ENCODE data around the gene TRIM40.

The TRIM40 gene

GRCh38 chr6:30135757-30136156 is at the start of gene TRIM40:
TSS of gene TRIM40 (plus strand) at chr6:30136140. CDS start at chr6:30137037, 897 bp downstream.
- Histone ChIP-seq H3K4me3 (ENCODE audit: low read length) (no peak within 1 kb of the TSS), H3K36me3 (ENCODE audit: control insufficient read depth, low read depth, low read length) (no peaks in the 10 kb centered on the region), H3K9me3 (ENCODE audit: control insufficient read depth, low read depth, low read length) (no peaks in the 10 kb centered on the region), H3K9ac (ENCODE audit: low read length) (no peak within 1 kb of the TSS), H3K4me1 (ENCODE audit: control insufficient read depth, low read depth, low read length) (no peaks in the 10 kb centered on the region), H3K27ac (ENCODE audit: low read length) (no peak within 1 kb of the TSS), H3K27me3 (ENCODE audit: control insufficient read depth, insufficient read depth, low read length) (peaks cover 17% of the 10 kb centered on the region)

GRCh38 chr6:30087876-30088275 is 48.1 kb upstream of the TRIM40 start:
- H3K9ac ChIP-seq (ENCODE audit: low read length), result no peak overlapping the region
- H3K9me3 ChIP-seq (ENCODE audit: control insufficient read depth, low read depth, low read length), result no peaks in the 10 kb centered on the region
- no peak overlapping the region for H3K27ac ChIP-seq (ENCODE audit: low read length)
- no peaks in the 10 kb centered on the region for H3K36me3 ChIP-seq (ENCODE audit: control insufficient read depth, low read depth, low read length)
- no peak overlapping the region for H3K4me3 ChIP-seq (ENCODE audit: low read length)
- H3K27me3 ChIP-seq (ENCODE audit: control insufficient read depth, insufficient read depth, low read length), result peaks cover 6% of the 10 kb centered on the region
- no peaks in the 10 kb centered on the region for H3K4me1 ChIP-seq (ENCODE audit: control insufficient read depth, low read depth, low read length)

- Histone ChIP-seq H3K9me3 (ENCODE audit: control insufficient read depth, low read depth, low read length) (no peaks in the 10 kb centered on the region), H3K9ac (ENCODE audit: low read length) (no peak overlapping the region), H3K4me1 (ENCODE audit: control insufficient read depth, low read depth, low read length) (no peaks in the 10 kb centered on the region), H3K4me3 (ENCODE audit: low read length) (no peak overlapping the region), H3K27ac (ENCODE audit: low read length) (no peak overlapping the region), H3K36me3 (ENCODE audit: control insufficient read depth, low read depth, low read length) (no peaks in the 10 kb centered on the region), H3K27me3 (ENCODE audit: control insufficient read depth, insufficient read depth, low read length) (peaks cover 10% of the 10 kb centered on the region)
These were observed 44.2 kb upstream of the TRIM40 start for GRCh38 chr6:30091577-30092381.

GRCh38 chr6:30092852-30093543 is 42.9 kb upstream of the TRIM40 start:
- H3K27ac ChIP-seq (ENCODE audit: low read length), result no peak overlapping the region
- H3K9ac ChIP-seq (ENCODE audit: low read length), result no peak overlapping the region
- peaks cover 22% of the 10 kb centered on the region for H3K27me3 ChIP-seq (ENCODE audit: control insufficient read depth, insufficient read depth, low read length)
- H3K4me1 ChIP-seq (ENCODE audit: control insufficient read depth, low read depth, low read length), result no peaks in the 10 kb centered on the region
- no peaks in the 10 kb centered on the region for H3K9me3 ChIP-seq (ENCODE audit: control insufficient read depth, low read depth, low read length)
- H3K36me3 ChIP-seq (ENCODE audit: control insufficient read depth, low read depth, low read length), result no peaks in the 10 kb centered on the region
- no peak overlapping the region for H3K4me3 ChIP-seq (ENCODE audit: low read length)

GRCh38 chr6:30093951-30094661 is 41.8 kb upstream of the TRIM40 start:
- H3K36me3 ChIP-seq (ENCODE audit: control insufficient read depth, low read depth, low read length), result no peaks in the 10 kb centered on the region
- H3K9me3 ChIP-seq (ENCODE audit: control insufficient read depth, low read depth, low read length), result no peaks in the 10 kb centered on the region
- no peak overlapping the region for H3K9ac ChIP-seq (ENCODE audit: low read length)
- H3K27me3 ChIP-seq (ENCODE audit: control insufficient read depth, insufficient read depth, low read length), result peaks cover 33% of the 10 kb centered on the region
- no peak overlapping the region for H3K4me3 ChIP-seq (ENCODE audit: low read length)
- no peak overlapping the region for H3K27ac ChIP-seq (ENCODE audit: low read length)
- H3K4me1 ChIP-seq (ENCODE audit: control insufficient read depth, low read depth, low read length), result no peaks in the 10 kb centered on the region

- Histone ChIP-seq H3K4me3 (ENCODE audit: low read length) (no peak overlapping the region), H3K4me1 (ENCODE audit: control insufficient read depth, low read depth, low read length) (peaks cover 17% of the 10 kb centered on the region), H3K27me3 (ENCODE audit: control insufficient read depth, insufficient read depth, low read length) (peaks cover 55% of the 10 kb centered on the region), H3K27ac (ENCODE audit: low read length) (no peak overlapping the region), H3K9ac (ENCODE audit: low read length) (no peak overlapping the region), H3K9me3 (ENCODE audit: control insufficient read depth, low read depth, low read length) (no peaks in the 10 kb centered on the region), H3K36me3 (ENCODE audit: control insufficient read depth, low read depth, low read length) (no peaks in the 10 kb centered on the region)
These were observed 39.1 kb upstream of the TRIM40 start for GRCh38 chr6:30096829-30097228.

GRCh38 chr6:30097902-30098768 is 37.8 kb upstream of the TRIM40 start:
- peaks cover 17% of the 10 kb centered on the region for H3K4me1 ChIP-seq (ENCODE audit: control insufficient read depth, low read depth, low read length)
- no peaks in the 10 kb centered on the region for H3K9me3 ChIP-seq (ENCODE audit: control insufficient read depth, low read depth, low read length)
- H3K9ac ChIP-seq (ENCODE audit: low read length), result no peak overlapping the region
- no peak overlapping the region for H3K27ac ChIP-seq (ENCODE audit: low read length)
- H3K4me3 ChIP-seq (ENCODE audit: low read length), result no peak overlapping the region
- H3K36me3 ChIP-seq (ENCODE audit: control insufficient read depth, low read depth, low read length), result no peaks in the 10 kb centered on the region
- H3K27me3 ChIP-seq (ENCODE audit: control insufficient read depth, insufficient read depth, low read length), result peaks cover 68% of the 10 kb centered on the region

- Histone ChIP-seq H3K36me3 (ENCODE audit: control insufficient read depth, low read depth, low read length) (no peaks in the 10 kb centered on the region), H3K27ac (ENCODE audit: low read length) (no peak overlapping the region), H3K27me3 (ENCODE audit: control insufficient read depth, insufficient read depth, low read length) (peaks cover 88% of the 10 kb centered on the region), H3K4me1 (ENCODE audit: control insufficient read depth, low read depth, low read length) (peaks cover 17% of the 10 kb centered on the region), H3K4me3 (ENCODE audit: low read length) (peak overlapping the region; percentile 66), H3K9me3 (ENCODE audit: control insufficient read depth, low read depth, low read length) (no peaks in the 10 kb centered on the region), H3K9ac (ENCODE audit: low read length) (no peak overlapping the region)
These were observed 35.8 kb upstream of the TRIM40 start for GRCh38 chr6:30100154-30100553.

GRCh38 chr6:30100585-30101443 is 35.1 kb upstream of the TRIM40 start:
- Histone ChIP-seq H3K36me3 (ENCODE audit: control insufficient read depth, low read depth, low read length) (no peaks in the 10 kb centered on the region), H3K4me3 (ENCODE audit: low read length) (peak overlapping the region; percentile 66), H3K9ac (ENCODE audit: low read length) (peak overlapping the region; percentile 0), H3K27ac (ENCODE audit: low read length) (no peak overlapping the region), H3K4me1 (ENCODE audit: control insufficient read depth, low read depth, low read length) (peaks cover 17% of the 10 kb centered on the region), H3K9me3 (ENCODE audit: control insufficient read depth, low read depth, low read length) (no peaks in the 10 kb centered on the region), H3K27me3 (ENCODE audit: control insufficient read depth, insufficient read depth, low read length) (peaks cover 88% of the 10 kb centered on the region)

All from iPS-18a (cell line).